ENCODE measurements around the gene MINK1. TPM values are rescaled to one million over a fixed set of nuclear protein-coding genes. Genes with fewer than 3 reads are reported as not detected.

Gene MINK1
- polyA plus RNA-seq, 2 of the 4 experiments (the other 2 are of a cell fraction): 41.3 to 66.9 TPM

DNA sequence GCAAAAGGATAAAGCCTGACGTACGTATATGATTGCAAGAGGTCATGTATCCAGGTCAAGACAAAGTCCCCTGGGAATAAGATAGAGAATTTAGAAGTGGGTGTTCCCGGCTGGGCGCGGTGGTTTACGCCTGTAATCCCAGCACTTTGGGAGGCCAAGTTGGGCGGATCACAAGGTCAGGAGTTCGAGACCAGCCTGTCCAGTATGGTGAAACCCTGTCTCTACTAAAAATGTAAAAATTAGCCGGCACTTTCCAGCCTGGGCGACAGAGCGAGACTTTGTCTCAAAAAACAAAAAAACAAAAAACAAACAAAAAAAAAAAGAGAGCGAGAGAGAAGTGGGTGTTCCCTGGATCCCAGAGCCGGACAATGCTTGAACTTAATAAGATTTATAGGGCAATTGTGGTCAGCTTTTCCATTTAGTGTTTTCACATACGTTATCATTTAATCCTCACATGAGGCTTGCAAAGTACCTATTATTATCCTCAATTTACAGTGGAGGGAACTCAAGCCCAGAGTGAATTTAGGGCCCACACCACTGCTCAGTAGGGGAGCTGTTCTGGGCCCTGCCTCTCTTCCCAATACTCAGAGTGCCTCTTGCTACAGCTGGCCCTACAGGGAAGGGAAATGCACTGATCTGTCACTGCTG is 44.9 kb upstream of the MINK1 start:
- CTCF ChIA-PET: interaction anchor here (0.7 to 9.4 kb wide), 33 partner anchors 8 to 200 kb away, joined by 3 to 271 read pairs (median 4); partner anchors contain the start of genes ARRB2, C17orf107, C17orf114 and CHRNE
- WGBS (ENCODE audit: missing lambda C conversion rate): 88% methylated on average over 14 of the region's 14 CpGs
- ATAC-seq: no peak

DNA sequence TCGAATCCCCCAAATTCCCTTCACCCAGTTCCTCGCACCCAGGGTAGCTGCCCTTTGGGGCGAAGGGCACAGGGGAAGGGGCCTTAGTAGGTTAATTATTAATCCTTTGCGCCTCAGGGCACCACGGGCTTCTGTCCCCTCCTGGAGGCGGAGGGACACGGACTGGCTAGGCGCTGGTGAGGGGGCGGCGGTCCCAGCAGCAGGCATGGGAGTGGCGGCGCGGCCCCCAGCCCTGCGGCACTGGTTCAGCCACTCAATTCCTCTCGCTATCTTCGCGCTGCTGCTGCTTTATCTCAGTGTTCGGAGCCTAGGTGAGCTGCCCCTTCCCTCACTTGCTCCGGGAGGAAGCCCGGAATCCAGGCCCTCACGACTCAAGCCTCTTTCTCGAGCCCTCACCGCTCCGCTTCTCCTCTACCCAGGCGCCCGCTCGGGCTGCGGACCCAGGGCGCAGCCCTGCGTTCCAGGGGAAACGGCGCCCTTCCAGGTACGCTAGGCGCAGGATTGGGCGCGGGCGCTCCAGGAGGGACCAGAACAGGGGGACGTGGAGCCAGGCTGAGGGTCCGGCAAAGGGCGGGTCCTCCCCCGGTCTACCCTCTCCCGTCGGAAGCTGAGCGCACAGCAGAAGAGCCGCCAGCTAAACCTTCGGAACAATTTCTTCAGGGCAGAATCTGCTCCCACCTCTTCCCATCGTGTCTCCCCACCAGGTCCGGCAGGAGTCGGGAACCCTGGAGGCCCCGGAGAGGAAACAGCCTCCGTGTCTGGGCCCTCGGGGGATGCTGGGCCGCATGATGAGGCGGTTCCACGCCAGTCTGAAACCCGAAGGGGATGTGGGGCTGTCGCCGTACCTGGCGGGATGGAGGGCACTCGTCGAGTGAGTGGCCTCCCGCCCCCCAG is 44.1 kb upstream of the MINK1 start, which contains the start of gene GLTPD2:
Gene GLTPD2, plus strand, starts transcription at position 158 of the 894 bp plus-strand sequence. Its CDS starts 48 bp downstream, at position 206.
- ChIA-PET POLR2A (interaction anchor here (0.6 to 2.3 kb wide), 22 partner anchors 9 to 178 kb away, joined by 3 to 25 read pairs (median 6); partner anchors contain the start of genes ARRB2, CXCL16, MED11 and MINK1), CTCF (interaction anchor here (0.5 to 9.4 kb wide), 59 partner anchors 11 to 368 kb away, joined by 3 to 271 read pairs (median 7); partner anchors contain the start of genes ARRB2, C17orf107, C17orf114 and CHRNE)
- FAIRE-seq (no peak), ATAC-seq (no peak; a peak in 3 of 6 replicates), DNase-seq (ENCODE audit: low read depth in 1 of 2, low spot score in 1 of 2) (no peak)
- no peaks in the 10 kb centered on the region for H3K9me3 ChIP-seq
- peak within 1 kb of the TSS; percentile 97 for H3K4me2 ChIP-seq
- TF ChIP-seq RCOR1 (IDR thresholded peaks at IDR 0.05; ENCODE audit: low read depth, low read length) (no peak), GATA3 (IDR thresholded peaks at IDR 0.05; ENCODE audit: borderline replicate concordance) (no peak), HOXB5 (CRISPR knock-in tag; IDR thresholded peaks at IDR 0.05) (no peak), KDM5A (IDR thresholded peaks at IDR 0.05) (no peak), PHF8 (IDR thresholded peaks at IDR 0.05; ENCODE audit: borderline replicate concordance, low read depth) (no peak), NPAS2 (CRISPR knock-in tag; IDR thresholded peaks at IDR 0.05; ENCODE audit: borderline replicate concordance) (no peak), ZNF302 (CRISPR knock-in tag; IDR thresholded peaks at IDR 0.05) (no peak), HEYL (CRISPR knock-in tag; IDR thresholded peaks at IDR 0.05) (no peak), TFCP2L1 (CRISPR knock-in tag; IDR thresholded peaks at IDR 0.05) (no peak), SREBF2 (IDR thresholded peaks at IDR 0.05) (no peak), POLR2A (IDR thresholded peaks at IDR 0.05; ENCODE audit: low read length) (no peak), NFE2L2 (conservative IDR thresholded peaks at IDR 0.05; ENCODE audit: low read length) (no peak), ZC3H11A (IDR thresholded peaks at IDR 0.05) (no peak), CBX2 (IDR thresholded peaks at IDR 0.05; ENCODE audit: borderline replicate concordance, low read depth) (no peak), RARB (CRISPR knock-in tag; IDR thresholded peaks at IDR 0.05) (no peak), HOXB13 (CRISPR knock-in tag; IDR thresholded peaks at IDR 0.05; ENCODE audit: low read depth) (no peak)
- H3K4me1 ChIP-seq: peaks cover 27% of the 10 kb centered on the region
- H3K27ac ChIP-seq: peak within 1 kb of the TSS; percentile 91 to 98
- peak within 1 kb of the TSS; percentile 62 for H3K4me3 ChIP-seq
- 63% methylated on average over 62 of the region's 62 CpGs for WGBS (ENCODE audit: missing lambda C conversion rate)

More for the DNA sequence above, 44.9 kb upstream of the MINK1 start:
- peak overlapping the region; percentile 62; the same call in 1 of the 3 replicates for H3K4me3 ChIP-seq
- H3K9me3 ChIP-seq: no peaks in the 10 kb centered on the region
- TF ChIP-seq CBX8 (IDR thresholded peaks at IDR 0.05) (no peak), FOXS1 (CRISPR knock-in tag; IDR thresholded peaks at IDR 0.05) (no peak), MAZ (IDR thresholded peaks at IDR 0.05; ENCODE audit: borderline replicate concordance, low read depth, low read length) (no peak), ZC3H11A (IDR thresholded peaks at IDR 0.05) (no peak), BHLHE40 (IDR thresholded peaks at IDR 0.05; ENCODE audit: low read depth, low read length) (no peak), HOXA7 (CRISPR knock-in tag; IDR thresholded peaks at IDR 0.05) (no peak), EHF (CRISPR knock-in tag; IDR thresholded peaks at IDR 0.05) (no peak)
- TF ChIP-seq, protein P1, sequence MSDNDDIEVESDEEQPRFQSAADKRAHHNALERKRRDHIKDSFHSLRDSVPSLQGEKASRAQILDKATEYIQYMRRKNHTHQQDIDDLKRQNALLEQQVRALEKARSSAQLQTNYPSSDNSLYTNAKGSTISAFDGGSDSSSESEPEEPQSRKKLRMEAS (IDR thresholded peaks at IDR 0.05): no peak
- H3K4me1 ChIP-seq: peaks cover 27% of the 10 kb centered on the region
- FAIRE-seq (no peak), DNase-seq (ENCODE audit: low read depth in 1 of 2, low spot score in 1 of 2) (no peak)
- POLR2A ChIA-PET: interaction anchor here (1.2 kb wide), 1 partner anchor 57 kb away, joined by 3 read pairs; the partner anchor contains the start of gene MED11
- peak overlapping the region in 1 of 2 experiments; percentile 98; a peak in 4 of 6 replicates for H3K27ac ChIP-seq
- H3K4me2 ChIP-seq: peak overlapping the region; percentile 97

DNA sequence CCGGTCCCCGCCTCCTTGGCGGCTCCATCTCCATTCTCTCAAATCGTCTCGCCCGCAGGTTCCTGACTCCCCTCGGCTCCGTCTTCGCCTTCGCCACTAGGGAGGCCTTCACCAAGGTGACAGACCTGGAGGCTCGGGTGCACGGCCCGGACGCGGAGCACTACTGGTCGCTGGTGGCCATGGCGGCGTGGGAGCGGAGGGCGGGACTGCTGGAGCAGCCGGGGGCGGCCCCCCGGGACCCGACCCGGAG is 43.5 kb upstream of the MINK1 start:
- peaks cover 27% of the 10 kb centered on the region for H3K4me1 ChIP-seq
- TF ChIP-seq, protein P2, sequence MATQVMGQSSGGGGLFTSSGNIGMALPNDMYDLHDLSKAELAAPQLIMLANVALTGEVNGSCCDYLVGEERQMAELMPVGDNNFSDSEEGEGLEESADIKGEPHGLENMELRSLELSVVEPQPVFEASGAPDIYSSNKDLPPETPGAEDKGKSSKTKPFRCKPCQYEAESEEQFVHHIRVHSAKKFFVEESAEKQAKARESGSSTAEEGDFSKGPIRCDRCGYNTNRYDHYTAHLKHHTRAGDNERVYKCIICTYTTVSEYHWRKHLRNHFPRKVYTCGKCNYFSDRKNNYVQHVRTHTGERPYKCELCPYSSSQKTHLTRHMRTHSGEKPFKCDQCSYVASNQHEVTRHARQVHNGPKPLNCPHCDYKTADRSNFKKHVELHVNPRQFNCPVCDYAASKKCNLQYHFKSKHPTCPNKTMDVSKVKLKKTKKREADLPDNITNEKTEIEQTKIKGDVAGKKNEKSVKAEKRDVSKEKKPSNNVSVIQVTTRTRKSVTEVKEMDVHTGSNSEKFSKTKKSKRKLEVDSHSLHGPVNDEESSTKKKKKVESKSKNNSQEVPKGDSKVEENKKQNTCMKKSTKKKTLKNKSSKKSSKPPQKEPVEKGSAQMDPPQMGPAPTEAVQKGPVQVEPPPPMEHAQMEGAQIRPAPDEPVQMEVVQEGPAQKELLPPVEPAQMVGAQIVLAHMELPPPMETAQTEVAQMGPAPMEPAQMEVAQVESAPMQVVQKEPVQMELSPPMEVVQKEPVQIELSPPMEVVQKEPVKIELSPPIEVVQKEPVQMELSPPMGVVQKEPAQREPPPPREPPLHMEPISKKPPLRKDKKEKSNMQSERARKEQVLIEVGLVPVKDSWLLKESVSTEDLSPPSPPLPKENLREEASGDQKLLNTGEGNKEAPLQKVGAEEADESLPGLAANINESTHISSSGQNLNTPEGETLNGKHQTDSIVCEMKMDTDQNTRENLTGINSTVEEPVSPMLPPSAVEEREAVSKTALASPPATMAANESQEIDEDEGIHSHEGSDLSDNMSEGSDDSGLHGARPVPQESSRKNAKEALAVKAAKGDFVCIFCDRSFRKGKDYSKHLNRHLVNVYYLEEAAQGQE (IDR thresholded peaks at IDR 0.05): no peak
- TF ChIP-seq, protein P3, sequence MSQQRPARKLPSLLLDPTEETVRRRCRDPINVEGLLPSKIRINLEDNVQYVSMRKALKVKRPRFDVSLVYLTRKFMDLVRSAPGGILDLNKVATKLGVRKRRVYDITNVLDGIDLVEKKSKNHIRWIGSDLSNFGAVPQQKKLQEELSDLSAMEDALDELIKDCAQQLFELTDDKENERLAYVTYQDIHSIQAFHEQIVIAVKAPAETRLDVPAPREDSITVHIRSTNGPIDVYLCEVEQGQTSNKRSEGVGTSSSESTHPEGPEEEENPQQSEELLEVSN (IDR thresholded peaks at IDR 0.05; ENCODE audit: borderline replicate concordance, low read depth): 0 out of 2 replicates have a peak, but pooled peaks have one; percentile 19
- peak overlapping the region; percentile 97 for H3K4me2 ChIP-seq
- ChIA-PET POLR2A (interaction anchor here (0.6 to 2.3 kb wide), 22 partner anchors 10 to 178 kb away, joined by 3 to 25 read pairs (median 6); partner anchors contain the start of genes ARRB2, CXCL16, MED11 and MINK1), CTCF (interaction anchor here (0.5 to 9.4 kb wide), 52 partner anchors 10 to 369 kb away, joined by 3 to 271 read pairs (median 8); partner anchors contain the start of genes ARRB2, C17orf114, CHRNE and CXCL16)
- H3K4me3 ChIP-seq: peak overlapping the region; percentile 62
- WGBS (ENCODE audit: missing lambda C conversion rate): 4% methylated on average over 5 of the region's 25 CpGs
- H3K27ac ChIP-seq: peak overlapping the region; percentile 91 to 98
- H3K9me3 ChIP-seq: no peaks in the 10 kb centered on the region
- no peak for DNase-seq (ENCODE audit: low read depth in 1 of 2, low spot score in 1 of 2)
- no peak for ATAC-seq
- no peak for FAIRE-seq

Data from A549 (cell line).